IMR-90 (cell line): Measurements from ENCODE around the gene LTBP1.

ENCODE experiments used
- BHLHE40 ChIP-seq: fragments of 150-350 bp; IDR thresholded peaks from 2 replicates; pipeline ENCODE4 v1.6.1; 2016; ENCODE audit warnings: mild to moderate bottlenecking, low read depth, low read length
- ELK1 ChIP-seq: fragments of 150-350 bp; IDR thresholded peaks from 2 replicates; pipeline ENCODE4 v1.6.1; 2016; ENCODE audit warnings: low read depth, mild to moderate bottlenecking, low read length, moderate library complexity, borderline replicate concordance
- FOS ChIP-seq: fragments of 150-350 bp; IDR thresholded peaks from 2 replicates; pipeline ENCODE4 v1.6.1; 2016; ENCODE audit warnings: low read depth, low read length
- MAFK ChIP-seq: IDR thresholded peaks from 2 replicates; pipeline ENCODE4 v1.6.1; 2012; ENCODE audit warnings: low read depth, low read length, improper control_type of control experiment
- MAZ ChIP-seq: IDR thresholded peaks from 2 replicates; pipeline ENCODE4 v1.6.1; 2012; ENCODE audit warnings: low read depth, mild to moderate bottlenecking, low read length, improper control_type of control experiment, moderate library complexity, borderline replicate concordance
- MXI1 ChIP-seq: IDR thresholded peaks from 2 replicates; pipeline ENCODE4 v1.6.1; 2012; ENCODE audit warnings: low read depth, mild to moderate bottlenecking, low read length, moderate library complexity, borderline replicate concordance
- POLR2A ChIP-seq: IDR thresholded peaks from 2 replicates; pipeline ENCODE4 v1.6.1; 2012; ENCODE audit warnings: mild to moderate bottlenecking, low read depth, low read length
- RAD21 ChIP-seq: IDR thresholded peaks from 2 replicates; pipeline ENCODE4 v1.6.1; 2012; ENCODE audit warnings: low read length, improper control_type of control experiment
- RCOR1 ChIP-seq: IDR thresholded peaks from 2 replicates; pipeline ENCODE4 v1.6.1; 2012; ENCODE audit warnings: mild to moderate bottlenecking, low read length, improper control_type of control experiment; ENCODE audit not compliant: insufficient replicate concordance
- SMC3 ChIP-seq: fragments of 150-350 bp; IDR thresholded peaks from 2 replicates; pipeline ENCODE4 v1.6.1; 2016; ENCODE audit warnings: low read depth, mild to moderate bottlenecking, antibody characterized with exemption, low read length, moderate library complexity
- USF2 ChIP-seq: fragments of 150-350 bp; IDR thresholded peaks from 2 replicates; pipeline ENCODE4 v1.6.1; 2017; ENCODE audit warnings: mild to moderate bottlenecking, antibody characterized with exemption, low read length, low read depth
- TF ChIP-seq, protein P1 (sequence below): conservative IDR thresholded peaks from 2 replicates; pipeline ENCODE4 v1.5.1; 2012; ENCODE audit warnings: mild to moderate bottlenecking, low read depth, low read length, improper control_type of control experiment

DNA sequence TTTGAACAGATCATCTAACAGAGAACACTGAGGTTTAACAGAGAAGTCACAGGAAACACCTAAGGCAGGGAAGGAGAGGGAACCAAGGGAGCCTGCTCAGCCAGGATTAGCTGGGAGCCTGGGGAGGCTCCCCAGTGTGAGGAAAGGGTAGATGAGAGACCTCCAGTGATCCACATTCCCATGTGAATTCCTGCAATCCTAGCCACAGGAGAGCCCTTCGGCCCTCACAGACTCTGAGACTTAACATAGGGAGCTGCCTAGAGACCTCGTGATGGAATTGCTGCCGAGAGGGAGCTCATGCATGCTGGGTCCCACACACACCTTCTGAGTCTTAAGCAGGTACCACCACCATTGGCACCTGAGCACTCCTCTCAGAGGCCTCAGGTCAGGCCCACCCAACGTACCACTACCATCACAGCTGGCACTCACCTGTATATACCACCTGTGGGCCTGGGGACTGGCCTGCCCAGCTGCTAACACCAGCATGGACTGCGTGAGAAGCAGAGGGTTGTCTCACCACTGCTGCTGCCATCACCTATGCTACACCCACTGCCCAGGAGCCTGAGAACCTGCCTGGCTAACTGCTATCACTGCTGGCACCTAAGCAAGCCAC, 303.8 kb downstream of the LTBP1 start:
- TF ChIP-seq, protein P1, sequence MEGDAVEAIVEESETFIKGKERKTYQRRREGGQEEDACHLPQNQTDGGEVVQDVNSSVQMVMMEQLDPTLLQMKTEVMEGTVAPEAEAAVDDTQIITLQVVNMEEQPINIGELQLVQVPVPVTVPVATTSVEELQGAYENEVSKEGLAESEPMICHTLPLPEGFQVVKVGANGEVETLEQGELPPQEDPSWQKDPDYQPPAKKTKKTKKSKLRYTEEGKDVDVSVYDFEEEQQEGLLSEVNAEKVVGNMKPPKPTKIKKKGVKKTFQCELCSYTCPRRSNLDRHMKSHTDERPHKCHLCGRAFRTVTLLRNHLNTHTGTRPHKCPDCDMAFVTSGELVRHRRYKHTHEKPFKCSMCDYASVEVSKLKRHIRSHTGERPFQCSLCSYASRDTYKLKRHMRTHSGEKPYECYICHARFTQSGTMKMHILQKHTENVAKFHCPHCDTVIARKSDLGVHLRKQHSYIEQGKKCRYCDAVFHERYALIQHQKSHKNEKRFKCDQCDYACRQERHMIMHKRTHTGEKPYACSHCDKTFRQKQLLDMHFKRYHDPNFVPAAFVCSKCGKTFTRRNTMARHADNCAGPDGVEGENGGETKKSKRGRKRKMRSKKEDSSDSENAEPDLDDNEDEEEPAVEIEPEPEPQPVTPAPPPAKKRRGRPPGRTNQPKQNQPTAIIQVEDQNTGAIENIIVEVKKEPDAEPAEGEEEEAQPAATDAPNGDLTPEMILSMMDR = no peak
- TF ChIP-seq USF2 (no peak), RAD21 (no peak), POLR2A (no peak), MXI1 (no peak), MAFK (no peak), SMC3 (no peak), RCOR1 (no peak), BHLHE40 (no peak), FOS (no peak), ELK1 (no peak), MAZ (no peak)
